ENCODE results near the gene MEMO1. TPM values are rescaled to one million over a fixed set of nuclear protein-coding genes. Genes with fewer than 3 reads are reported as not detected.

The MEMO1 gene
- total and polyA plus RNA-seq, 2 donors (not counting 3 experiments of a cell fraction or from before 2014, with no cell fraction given) = 38.6 to 56.2 TPM

- no peak for TF ChIP-seq MYC (IDR thresholded peaks at IDR 0.05; ENCODE audit: low read depth, low read length)
- no peak for TF ChIP-seq EZH2 (IDR thresholded peaks at IDR 0.05; ENCODE audit: borderline replicate concordance, low read depth, low read length, severe bottlenecking)
- TF ChIP-seq POLR2AphosphoS5 (IDR thresholded peaks at IDR 0.05; ENCODE audit: insufficient read depth, low read depth, low read length) = no peak
- TF ChIP-seq, protein P1, sequence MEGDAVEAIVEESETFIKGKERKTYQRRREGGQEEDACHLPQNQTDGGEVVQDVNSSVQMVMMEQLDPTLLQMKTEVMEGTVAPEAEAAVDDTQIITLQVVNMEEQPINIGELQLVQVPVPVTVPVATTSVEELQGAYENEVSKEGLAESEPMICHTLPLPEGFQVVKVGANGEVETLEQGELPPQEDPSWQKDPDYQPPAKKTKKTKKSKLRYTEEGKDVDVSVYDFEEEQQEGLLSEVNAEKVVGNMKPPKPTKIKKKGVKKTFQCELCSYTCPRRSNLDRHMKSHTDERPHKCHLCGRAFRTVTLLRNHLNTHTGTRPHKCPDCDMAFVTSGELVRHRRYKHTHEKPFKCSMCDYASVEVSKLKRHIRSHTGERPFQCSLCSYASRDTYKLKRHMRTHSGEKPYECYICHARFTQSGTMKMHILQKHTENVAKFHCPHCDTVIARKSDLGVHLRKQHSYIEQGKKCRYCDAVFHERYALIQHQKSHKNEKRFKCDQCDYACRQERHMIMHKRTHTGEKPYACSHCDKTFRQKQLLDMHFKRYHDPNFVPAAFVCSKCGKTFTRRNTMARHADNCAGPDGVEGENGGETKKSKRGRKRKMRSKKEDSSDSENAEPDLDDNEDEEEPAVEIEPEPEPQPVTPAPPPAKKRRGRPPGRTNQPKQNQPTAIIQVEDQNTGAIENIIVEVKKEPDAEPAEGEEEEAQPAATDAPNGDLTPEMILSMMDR (IDR thresholded peaks at IDR 0.05; ENCODE audit: extremely low read depth in 1 of 2, insufficient read depth in 1 of 2, low read depth in 1 of 2, low read length in 2 of 2) = no peak
- TF ChIP-seq GATA2 (IDR thresholded peaks at IDR 0.05; ENCODE audit: insufficient read depth, insufficient read length, low read depth, low read length) = no peak
- no peak for TF ChIP-seq JUN (IDR thresholded peaks at IDR 0.05; ENCODE audit: borderline replicate concordance, insufficient read depth, insufficient read length, low read depth)
- TF ChIP-seq, protein P2, sequence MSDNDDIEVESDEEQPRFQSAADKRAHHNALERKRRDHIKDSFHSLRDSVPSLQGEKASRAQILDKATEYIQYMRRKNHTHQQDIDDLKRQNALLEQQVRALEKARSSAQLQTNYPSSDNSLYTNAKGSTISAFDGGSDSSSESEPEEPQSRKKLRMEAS (IDR thresholded peaks at IDR 0.05; ENCODE audit: insufficient read depth, insufficient read length) = no peak
- no peak for TF ChIP-seq POLR2A (IDR thresholded peaks at IDR 0.05; ENCODE audit: low read depth, low read length)
- TF ChIP-seq FOS (IDR thresholded peaks at IDR 0.05; ENCODE audit: borderline replicate concordance, insufficient read depth, low read length) = no peak
- Histone ChIP-seq H3K9ac (replicated peaks; ENCODE audit: extremely low read depth, insufficient read depth, low read length) (no peak overlapping the region), H3K4me2 (ENCODE audit: insufficient read depth, low read length) (no peak overlapping the region), H3K4me3 (replicated peaks in 1 of 3; ENCODE audit: insufficient read depth in 1 of 3, low read depth in 1 of 3, low read length in 3 of 3) (no peak overlapping the region), H3K27me3 (ENCODE audit: control insufficient read depth in 2 of 2, insufficient read depth in 2 of 2, low read length in 2 of 2) (no peaks in the 10 kb centered on the region), H3K27ac (ENCODE audit: insufficient read depth, low read depth, low read length) (no peak overlapping the region), H3K79me2 (ENCODE audit: control insufficient read depth, insufficient read depth, low read length) (peaks cover 89% of the 10 kb centered on the region), H3K36me3 (ENCODE audit: control insufficient read depth in 2 of 2, extremely low read depth in 1 of 2, insufficient read depth in 2 of 2, low read length in 2 of 2) (no peaks in the 10 kb centered on the region), H3K9me1 (replicated peaks; ENCODE audit: control insufficient read depth, extremely low read depth, insufficient read depth, low read length) (no peaks in the 10 kb centered on the region), H2AFZ (ENCODE audit: low read depth, low read length) (no peak overlapping the region), H4K20me1 (replicated peaks; ENCODE audit: control insufficient read depth, extremely low read depth, insufficient read depth, low read length) (peaks cover 9% of the 10 kb centered on the region), H3K9me3 (replicated peaks; ENCODE audit: control insufficient read depth, insufficient read depth, low read length) (no peaks in the 10 kb centered on the region), H3K4me1 (ENCODE audit: control insufficient read depth, extremely low read depth, insufficient read depth, low read length) (peaks cover 2% of the 10 kb centered on the region)
- FAIRE-seq = no peak
- CTCF ChIA-PET = interaction anchor here (1.2 to 1.3 kb wide), 2 partner anchors 9 to 54 kb away, joined by 3 to 4 read pairs; no protein-coding TSS in a partner anchor
- dilution Hi-C loops (cut with MboI; ENCODE audit: extremely low pct_ligation_motif_present, low sequenced_read_pairs) (no loop called here), intact Hi-C loops (cut with micrococcal nuclease) (no loop called here)
- POLR2A ChIA-PET = interaction anchor here (0.8 to 1.1 kb wide), 2 partner anchors 9 to 15 kb away, joined by 3 to 7 read pairs; no protein-coding TSS in a partner anchor
- no TSS peak for BruUV-seq (replicated peaks)
- DNase-seq (ENCODE audit: low read depth, low spot score) = no peak
Observed at GRCh38 chr2:31999438-31999837, 11.4 kb downstream of the MEMO1 start.

Measured in endothelial cell of umbilical vein (primary cell).